GOT3 (cell line): ENCODE measurements around the gene PLXDC1.
"Not testable (repeated sequence)": the region's sequence is repeated elsewhere in the genome, so short reads cannot be mapped to it uniquely, and the experiment has no call there.

Experiments used
- DNase-seq: peaks from one replicate; lab custom pipeline; 2025; ENCODE audit warnings: mixed read lengths; lab: John Stamatoyannopoulos, UW

PLXDC1 gene

GRCh38 chr17:39181303-39181702 lies 29.9 kb upstream of the PLXDC1 start:
- no peak for DNase-seq

- no peak for DNase-seq
Measured at GRCh38 chr17:39178536-39178935, 27.1 kb upstream of the PLXDC1 start.

- no peak for DNase-seq
Measured at GRCh38 chr17:39177256-39177655, 25.8 kb upstream of the PLXDC1 start.

GRCh38 chr17:39175695-39176093 lies 24.3 kb upstream of the PLXDC1 start:
- DNase-seq, result no peak

GRCh38 chr17:39174920-39175694 lies 23.7 kb upstream of the PLXDC1 start:
- no peak for DNase-seq

- no peak for DNase-seq
Measured at GRCh38 chr17:39173526-39174274, 22.3 kb upstream of the PLXDC1 start.

GRCh38 chr17:39173080-39173479 lies 21.6 kb upstream of the PLXDC1 start:
- no peak for DNase-seq

- no peak for DNase-seq
Measured at GRCh38 chr17:39171933-39172332, 20.5 kb upstream of the PLXDC1 start.

- DNase-seq, result no peak
Measured at GRCh38 chr17:39170558-39170957, 19.1 kb upstream of the PLXDC1 start.

- DNase-seq, result no peak
Measured at GRCh38 chr17:39170109-39170508, 18.7 kb upstream of the PLXDC1 start.

GRCh38 chr17:39169518-39169917 lies 18.1 kb upstream of the PLXDC1 start:
- no peak for DNase-seq

- DNase-seq, result no peak
Measured at GRCh38 chr17:39169101-39169500, 17.7 kb upstream of the PLXDC1 start.

GRCh38 chr17:39168503-39168902 lies 17.1 kb upstream of the PLXDC1 start:
- not testable (repeated sequence) for DNase-seq

- no peak for DNase-seq
Measured at GRCh38 chr17:39167476-39167875, 16.0 kb upstream of the PLXDC1 start.

GRCh38 chr17:39166437-39167335 lies 15.2 kb upstream of the PLXDC1 start:
- DNase-seq, result no peak

- DNase-seq, result no peak
Measured at GRCh38 chr17:39165841-39166349, 14.5 kb upstream of the PLXDC1 start, which contains the start of gene ARL5C. Gene ARL5C, minus strand, starts transcription at chr17:39166161. Its CDS starts 401 bp downstream, at chr17:39165760.

- DNase-seq, result no peak
Measured at GRCh38 chr17:39165178-39165840, 13.9 kb upstream of the PLXDC1 start.

- peak; percentile 40 for DNase-seq
Measured at GRCh38 chr17:39164675-39165143, 13.3 kb upstream of the PLXDC1 start.

- no peak for DNase-seq
Measured at GRCh38 chr17:39161962-39162361, 10.5 kb upstream of the PLXDC1 start.

GRCh38 chr17:39158623-39159022 lies 7.2 kb upstream of the PLXDC1 start:
- DNase-seq, result no peak

GRCh38 chr17:39156491-39156890 lies 5.1 kb upstream of the PLXDC1 start:
- DNase-seq, result no peak
